H9 (cell line): ENCODE data around the gene PDLIM7. TPM values are rescaled to one million over a fixed set of nuclear protein-coding genes. Genes with fewer than 3 reads are reported as not detected.

Experiments
- DNase-seq: peaks from one replicate; pipeline ENCODE4 v3.0.0-alpha.2; 2017
- H2AFZ ChIP-seq: one replicate; pipeline ENCODE4 v1.6.1; 2013; ENCODE audit warnings: mild to moderate bottlenecking, low read length, control low read depth, moderate library complexity
- H2AK5ac ChIP-seq: 2 replicates; pipeline ENCODE4 v1.6.1; 2013; ENCODE audit warnings: low read length, control low read depth, mixed read lengths; ENCODE audit not compliant: insufficient read length
- H2BK120ac ChIP-seq: one replicate; pipeline ENCODE4 v1.6.1; 2013; ENCODE audit warnings: low read depth, mild to moderate bottlenecking, low read length, control low read depth, inconsistent platforms; ENCODE audit not compliant: poor library complexity, severe bottlenecking
- H2BK12ac ChIP-seq: 2 replicates; pipeline ENCODE4 v1.6.1; 2013; ENCODE audit warnings: low read length, control low read depth, mixed read lengths, low read depth; ENCODE audit not compliant: insufficient read length
- H2BK15ac ChIP-seq: 2 replicates; pipeline ENCODE4 v1.6.1; 2013; ENCODE audit warnings: low read depth, low read length, control low read depth
- H2BK20ac ChIP-seq: one replicate; pipeline ENCODE4 v1.6.1; 2013; ENCODE audit warnings: low read depth, mild to moderate bottlenecking, low read length, control low read depth, inconsistent platforms; ENCODE audit not compliant: poor library complexity, severe bottlenecking
- H2BK5ac ChIP-seq: 2 replicates; pipeline ENCODE4 v1.6.1; 2013; ENCODE audit warnings: low read length, control low read depth, mixed read lengths; ENCODE audit not compliant: insufficient read length
- H3K14ac ChIP-seq: 2 replicates; pipeline ENCODE4 v1.6.1; 2013; ENCODE audit warnings: low read length, control low read depth; ENCODE audit not compliant: insufficient read depth
- H3K18ac ChIP-seq: 2 replicates; pipeline ENCODE4 v1.6.1; 2013; ENCODE audit warnings: low read depth, mild to moderate bottlenecking, mixed read lengths, low read length, control low read depth; ENCODE audit not compliant: insufficient read length
- H3K23ac ChIP-seq: 2 replicates; pipeline ENCODE4 v1.6.1; 2013; ENCODE audit warnings: low read length, control low read depth, mixed read lengths, low read depth; ENCODE audit not compliant: insufficient read length
- H3K23me2 ChIP-seq: 2 replicates; pipeline ENCODE4 v1.6.1; 2013; ENCODE audit warnings: low read depth, mild to moderate bottlenecking, mixed read lengths, low read length, control low read depth; ENCODE audit not compliant: insufficient read length, poor library complexity, severe bottlenecking
- H3K27ac ChIP-seq: 2 replicates; pipeline ENCODE4 v1.5.1; 2013; ENCODE audit warnings: low read length, control low read depth, mixed read lengths, low read depth; ENCODE audit not compliant: insufficient read length
- H3K27me3 ChIP-seq: 2 replicates; pipeline ENCODE4 v1.6.1; 2013; ENCODE audit warnings: low read length, control low read depth, inconsistent platforms; ENCODE audit not compliant: insufficient read depth
- H3K4ac ChIP-seq: 2 replicates; pipeline ENCODE4 v1.6.1; 2013; ENCODE audit warnings: low read depth, mild to moderate bottlenecking, control low read depth, inconsistent platforms, low read length, moderate library complexity
- H3K4me1 ChIP-seq: 2 replicates; pipeline ENCODE4 v1.6.1; 2013; ENCODE audit warnings: low read length, control low read depth, inconsistent platforms; ENCODE audit not compliant: insufficient read depth
- H3K4me2 ChIP-seq: 2 replicates; pipeline ENCODE4 v1.6.1; 2013; ENCODE audit warnings: low read length, control low read depth, mixed read lengths; ENCODE audit not compliant: insufficient read length, insufficient read depth
- H3K56ac ChIP-seq: 2 replicates; pipeline ENCODE4 v1.6.1; 2013; ENCODE audit warnings: low read depth, mild to moderate bottlenecking, mixed read lengths, low read length, control low read depth; ENCODE audit not compliant: insufficient read length
- H3K79me1 ChIP-seq: 2 replicates; pipeline ENCODE4 v1.6.1; 2013; ENCODE audit warnings: low read depth, mild to moderate bottlenecking, moderate library complexity, low read length, control low read depth, inconsistent platforms; ENCODE audit not compliant: insufficient read depth, poor library complexity, severe bottlenecking
- H3K79me2 ChIP-seq: 2 replicates; pipeline ENCODE4 v1.6.1; 2013; ENCODE audit warnings: low read length, control low read depth, inconsistent platforms; ENCODE audit not compliant: insufficient read depth
- H3K9ac ChIP-seq: 2 replicates; pipeline ENCODE4 v1.6.1; 2013; ENCODE audit warnings: low read length, control low read depth, mixed read lengths; ENCODE audit not compliant: insufficient read length; ENCODE audit errors: extremely low read depth
- H3K9me3 ChIP-seq: one replicate; pipeline ENCODE4 v1.6.1; 2013; ENCODE audit warnings: low read depth, low read length, inconsistent platforms; ENCODE audit not compliant: control insufficient read depth
- H3T11ph ChIP-seq: one replicate; pipeline ENCODE4 v1.6.1; 2013; ENCODE audit warnings: mild to moderate bottlenecking, low read length, control low read depth, inconsistent platforms
- H4K20me1 ChIP-seq: one replicate; pipeline ENCODE4 v1.6.1; 2013; ENCODE audit not compliant: control insufficient read depth, insufficient read length, insufficient read depth
- H4K5ac ChIP-seq: 2 replicates; pipeline ENCODE4 v1.6.1; 2013; ENCODE audit warnings: low read depth, mild to moderate bottlenecking, mixed read lengths, low read length, control low read depth; ENCODE audit not compliant: insufficient read length
- H4K8ac ChIP-seq: replicated peaks from 2 replicates; pipeline ENCODE4 v1.6.1; 2013; ENCODE audit warnings: low read length, control low read depth, mixed read lengths, low read depth; ENCODE audit not compliant: insufficient read length
- H4K91ac ChIP-seq: 2 replicates; pipeline ENCODE4 v1.6.1; 2013; ENCODE audit warnings: low read depth, mild to moderate bottlenecking, moderate library complexity, mixed read lengths, low read length, control low read depth; ENCODE audit not compliant: insufficient read length
- H3K27ac Mint-ChIP-seq, 3 experiments: 2 replicates in 2 of 3; 3 replicates in 1 of 3; pipeline ENCODE4 v1.8.0; 2020 to 2021; ENCODE audit warnings: mixed read lengths in 3 of 3, mild to moderate bottlenecking in 1 of 3, moderate library complexity in 1 of 3
- H3K27me3 Mint-ChIP-seq: 2 replicates; pipeline ENCODE4 v1.8.0; 2021; ENCODE audit warnings: low read depth, mild to moderate bottlenecking, moderate library complexity, mixed read lengths
- H3K36me3 Mint-ChIP-seq, 3 experiments: 2 replicates in 2 of 3; 3 replicates in 1 of 3; pipeline ENCODE4 v1.8.0; 2020 to 2021; ENCODE audit warnings: low read depth in 3 of 3, mixed read lengths in 3 of 3; ENCODE audit not compliant: insufficient read depth in 1 of 3
- H3K4me1 Mint-ChIP-seq, 2 experiments: 2 replicates each; pipeline ENCODE4 v1.8.0; 2020; ENCODE audit warnings: mixed read lengths in 2 of 2
- H3K4me3 Mint-ChIP-seq, 2 experiments: 2 replicates in 1 of 2; 3 replicates in 1 of 2; pipeline ENCODE4 v1.8.0; 2020 to 2021; ENCODE audit warnings: mild to moderate bottlenecking in 2 of 2, mixed read lengths in 2 of 2, moderate library complexity in 1 of 2
- H3K9me3 Mint-ChIP-seq, 2 experiments: 2 replicates in 1 of 2; 3 replicates in 1 of 2; pipeline ENCODE4 v1.8.0; 2020; ENCODE audit warnings: mild to moderate bottlenecking in 2 of 2, mixed read lengths in 2 of 2, moderate library complexity in 1 of 2
- CTCF ChIP-seq: fragments of 200-600 bp; sonication (generic); conservative IDR thresholded peaks from 3 replicates; pipeline ENCODE4 v1.8.0; 2021; ENCODE audit warnings: antibody characterized with exemption, mild to moderate bottlenecking
- WGBS: extraction: QIAGEN DNeasy Blood & Tissue Kit; methylation state at CpG from one replicate; pipeline ENCODE4 v1.1.7; 2013; ENCODE audit warnings: missing lambda C conversion rate, low lambda C conversion rate, mixed read lengths; ENCODE audit not compliant: insufficient read length; ENCODE audit errors: extremely low coverage; 5-methylcytosine and 5-hydroxymethylcytosine counted together
- total RNA-seq: library from RNA; stranded (reverse); gene quantifications from 2 replicates; pipeline ENCODE4 v1.2.1, GENCODE V29; 2021

The PDLIM7 gene
- total RNA-seq, 1 experiment from 2014 or later, result 137 TPM

- H3K14ac ChIP-seq, result no peak overlapping the region
- no peak overlapping the region for H4K8ac ChIP-seq
- no peaks in the 10 kb centered on the region; a peak in 1 of 5 replicates for H3K9me3 Mint-ChIP-seq
- H4K91ac ChIP-seq, result no peak overlapping the region
- H3K4me2 ChIP-seq, result no peak overlapping the region
- H3K79me2 ChIP-seq, result no peaks in the 10 kb centered on the region
- no peak overlapping the region for H3K56ac ChIP-seq
- no peaks in the 10 kb centered on the region for H4K20me1 ChIP-seq
- H3K27ac ChIP-seq, result no peak overlapping the region
- DNase-seq, result no peak
- no peak overlapping the region for H2BK12ac ChIP-seq
- H3K79me1 ChIP-seq, result no peaks in the 10 kb centered on the region
- WGBS, result no CpG with 5 or more reads among the region's 5 CpGs
- peak overlapping the region in 1 of 3 experiments; percentile 72; a peak in 2 of 7 replicates for H3K27ac Mint-ChIP-seq
- no peak overlapping the region for H3K4me3 Mint-ChIP-seq
- no peak overlapping the region for H3K18ac ChIP-seq
- peaks cover 25 to 47% (median 42%) of the 10 kb centered on the region in 3 experiments for H3K36me3 Mint-ChIP-seq
- no peak overlapping the region for H2BK5ac ChIP-seq
- H3K27me3 Mint-ChIP-seq, result peaks cover 11% of the 10 kb centered on the region
- H2AK5ac ChIP-seq, result no peak overlapping the region
- peaks cover 4% of the 10 kb centered on the region for H3K23me2 ChIP-seq
- H3K27me3 ChIP-seq, result no peaks in the 10 kb centered on the region; the same call in 1 of the 2 replicates
- no peak for TF ChIP-seq CTCF
- H3T11ph ChIP-seq, result no peak overlapping the region
- H3K9ac ChIP-seq, result no peak overlapping the region
- peaks cover 5% of the 10 kb centered on the region; the same call in 1 of the 2 replicates for H3K4me1 ChIP-seq
- H2BK15ac ChIP-seq, result no peak overlapping the region
- no peak overlapping the region for H2AFZ ChIP-seq
- H4K5ac ChIP-seq, result no peak overlapping the region
- no peak overlapping the region for H3K4ac ChIP-seq
- no peak overlapping the region for H2BK120ac ChIP-seq
- peaks cover 30 to 53% of the 10 kb centered on the region in 2 experiments for H3K4me1 Mint-ChIP-seq
- H2BK20ac ChIP-seq, result no peak overlapping the region
- no peaks in the 10 kb centered on the region for H3K9me3 ChIP-seq
- no peak overlapping the region for H3K23ac ChIP-seq
These were observed 3.5 kb downstream of the PDLIM7 start for GRCh38 chr5:177493795-177494345.
